ENCODE measurements around the gene OGG1.
A peak's percentile ranks its signal among the peaks of the same experiment; 100 is the strongest.

The OGG1 gene

GRCh38 chr3:9780910-9781309, 31.2 kb downstream of the OGG1 start:
- DNase-seq = peak in 1 of 10 donors; percentile 11
- intact Hi-C loops (cut with DNase I) = no loop called here

DNA sequence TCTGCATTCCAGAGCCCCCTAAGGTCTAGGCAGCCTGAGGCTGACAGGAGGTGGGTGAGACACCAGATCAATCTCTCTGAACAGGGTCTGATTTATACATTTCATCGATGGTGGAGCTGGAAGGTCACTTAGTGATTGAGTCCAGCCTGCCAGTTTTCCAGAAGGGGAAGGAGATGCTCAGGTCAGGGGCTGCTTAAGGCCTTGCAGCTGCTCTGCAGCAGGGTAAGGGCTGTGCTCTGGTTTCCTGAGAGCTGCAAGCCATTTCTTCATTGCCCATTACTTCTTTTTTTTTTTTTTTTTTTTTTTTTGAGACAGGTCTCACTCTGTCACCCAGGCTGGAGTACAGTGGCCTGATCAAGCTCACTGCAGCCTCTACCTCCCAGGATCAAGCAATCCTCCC, 31.8 kb downstream of the OGG1 start:
- intact Hi-C loops (cut with DNase I) = no loop called here
- DNase-seq = no peak

- intact Hi-C loops (cut with DNase I) = no loop called here
- DNase-seq = no peak
These were observed 32.3 kb downstream of the OGG1 start for GRCh38 chr3:9781978-9782603.

GRCh38 chr3:9782770-9783169, 33.0 kb downstream of the OGG1 start:
- intact Hi-C loops (cut with DNase I) = no loop called here
- no peak for DNase-seq

GRCh38 chr3:9783954-9784353, 34.2 kb downstream of the OGG1 start:
- intact Hi-C loops (cut with DNase I) = no loop called here
- DNase-seq = peak in 1 of 10 donors; percentile 77

- intact Hi-C loops (cut with DNase I) = no loop called here
- no peak for DNase-seq
These were observed 35.2 kb downstream of the OGG1 start for GRCh38 chr3:9784965-9785364.

GRCh38 chr3:9785602-9786001, 35.9 kb downstream of the OGG1 start:
- DNase-seq = peak in 1 of 10 donors; percentile 59
- intact Hi-C loops (cut with DNase I) = no loop called here

DNA sequence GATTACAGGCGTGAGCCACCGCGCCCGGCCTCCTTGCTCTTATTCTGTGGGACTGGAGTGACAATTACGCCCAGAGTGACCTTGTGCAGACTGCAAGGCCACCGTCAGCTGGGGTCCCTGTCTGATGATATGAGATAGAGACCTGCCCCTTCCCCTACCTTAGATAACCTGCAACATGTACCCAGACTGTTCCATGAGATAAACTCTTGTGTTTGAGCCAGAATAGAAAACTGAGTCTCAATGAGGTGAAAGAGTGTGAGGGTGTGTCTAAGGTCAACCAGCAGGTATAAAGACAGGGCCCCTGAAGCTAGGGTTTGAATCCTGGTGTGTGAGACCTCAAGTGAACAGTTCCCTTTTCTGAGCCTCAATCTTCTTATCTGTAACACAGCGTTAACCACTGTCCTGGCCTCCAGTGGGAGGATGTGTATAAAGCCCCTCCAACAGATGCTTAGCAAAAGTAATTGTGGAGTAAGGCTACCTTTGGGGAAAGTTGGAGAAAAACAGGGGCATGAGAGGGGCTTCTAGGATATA, 36.5 kb downstream of the OGG1 start:
- intact Hi-C loops (cut with DNase I) = no loop called here
- DNase-seq = no peak

GRCh38 chr3:9786825-9787669, 37.3 kb downstream of the OGG1 start:
- no peak for DNase-seq
- intact Hi-C loops (cut with DNase I) = no loop called here

GRCh38 chr3:9787714-9788113, 38.0 kb downstream of the OGG1 start:
- no peak for DNase-seq
- intact Hi-C loops (cut with DNase I) = no loop called here

DNA sequence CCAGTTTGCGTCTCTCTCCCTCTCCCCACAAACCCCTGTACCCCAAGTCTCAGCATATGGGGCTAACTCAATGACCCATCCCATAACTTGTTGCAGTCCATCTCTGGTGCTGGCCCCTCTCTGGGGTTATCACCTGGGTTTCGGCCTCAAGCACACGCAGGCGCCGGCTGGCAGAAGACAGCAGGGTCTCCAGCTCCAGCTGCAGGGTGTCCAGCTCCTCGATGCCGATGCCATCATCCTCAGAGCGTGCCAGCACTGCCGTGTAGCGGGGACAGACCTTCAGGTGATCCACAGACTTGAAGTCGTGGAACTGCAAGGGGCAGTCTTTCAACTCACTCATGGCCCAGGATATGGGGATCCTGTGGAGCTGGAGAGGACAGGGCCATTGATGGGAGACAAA, 41.4 kb downstream of the OGG1 start:
- intact Hi-C loops (cut with DNase I) = no loop called here
- DNase-seq = peak in 1 of 10 donors; percentile 69

DNA sequence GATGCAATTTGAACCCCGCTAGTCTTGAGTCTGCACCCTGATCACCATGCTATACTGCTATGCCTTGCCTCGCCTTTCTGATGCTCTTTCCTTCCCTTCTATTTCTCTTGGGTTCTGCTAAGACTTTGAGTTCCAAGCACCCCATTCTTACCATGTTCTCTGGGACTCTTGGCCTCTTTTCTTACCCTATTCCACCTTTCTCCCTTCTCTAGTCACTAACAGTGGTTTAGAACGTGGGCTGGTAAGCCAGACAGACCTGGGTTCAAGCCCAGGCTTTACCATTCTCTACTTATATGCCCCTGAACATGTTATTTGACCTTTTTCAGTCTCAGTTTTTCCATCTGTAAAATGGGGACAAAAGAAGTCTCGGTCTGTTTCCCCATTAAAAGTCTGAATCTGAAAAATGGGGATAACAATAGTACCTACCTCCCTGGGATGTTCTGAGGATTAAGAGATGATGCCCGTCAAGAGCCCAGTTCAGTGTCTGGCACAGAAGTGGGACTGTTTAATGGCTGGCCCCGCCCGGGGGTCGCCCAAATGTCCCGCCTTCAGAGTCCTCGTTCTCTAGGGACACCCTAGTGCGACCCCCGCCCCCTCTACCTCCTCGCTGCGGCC, 42.1 kb downstream of the OGG1 start:
- intact Hi-C loops (cut with DNase I) = loop anchor here (2.0 kb wide), 2 partner anchors 43 to 57 kb away; partner anchors contain the start of gene OGG1
- no peak for DNase-seq

DNA sequence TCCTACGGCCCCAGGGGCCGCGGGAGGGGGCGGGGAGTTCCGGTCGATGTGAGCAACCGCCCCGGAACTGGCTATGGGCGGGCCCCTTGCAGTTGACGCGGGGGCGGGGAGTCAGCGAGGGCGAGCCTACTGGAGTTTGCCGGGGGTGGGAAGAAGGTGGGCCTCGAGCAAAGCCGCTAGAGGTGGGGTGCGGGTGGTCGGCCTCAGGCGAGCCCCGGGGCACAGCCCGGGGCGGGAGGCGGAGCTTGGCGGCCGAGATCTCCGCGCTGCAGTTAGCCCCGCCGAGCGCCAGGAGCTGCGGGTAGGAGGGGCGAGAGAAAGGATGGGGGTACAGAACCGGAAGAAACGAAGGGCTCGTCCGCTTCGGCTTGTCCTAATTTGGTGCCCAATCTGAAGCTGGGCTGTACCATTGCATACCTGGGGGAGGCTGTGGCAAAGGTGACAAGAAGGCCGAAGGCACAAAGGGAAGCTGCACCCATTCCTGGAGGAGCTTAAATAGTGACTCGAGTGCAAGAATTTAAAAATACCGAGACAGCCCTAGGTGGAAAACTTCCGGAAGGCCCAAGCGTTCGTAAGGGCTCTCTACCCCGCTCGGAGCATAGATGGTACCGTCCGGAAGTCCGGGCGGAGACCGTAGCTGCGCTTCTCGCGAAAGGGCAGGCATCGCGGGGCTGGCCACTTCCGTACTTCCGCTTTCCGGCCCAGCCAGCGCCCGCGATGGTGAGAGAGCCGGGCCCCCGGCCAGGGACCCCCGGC, 42.8 kb downstream of the OGG1 start, which contains the start of the genes ARPC4 and TADA3:
TSS of gene ARPC4 (plus strand) at position 678 of the 756 bp plus-strand sequence. CDS start at position 718, 40 bp downstream.
TSS of gene TADA3 (minus strand) at position 69 of the 756 bp plus-strand sequence. CDS start 1,007 bp downstream, outside the sequence.
- peak; percentile 81 to 98 (median 88) for DNase-seq
- intact Hi-C loops (cut with DNase I) = loop anchor here (2.0 kb wide), 2 partner anchors 44 to 56 kb away; partner anchors contain the start of gene OGG1

DNA sequence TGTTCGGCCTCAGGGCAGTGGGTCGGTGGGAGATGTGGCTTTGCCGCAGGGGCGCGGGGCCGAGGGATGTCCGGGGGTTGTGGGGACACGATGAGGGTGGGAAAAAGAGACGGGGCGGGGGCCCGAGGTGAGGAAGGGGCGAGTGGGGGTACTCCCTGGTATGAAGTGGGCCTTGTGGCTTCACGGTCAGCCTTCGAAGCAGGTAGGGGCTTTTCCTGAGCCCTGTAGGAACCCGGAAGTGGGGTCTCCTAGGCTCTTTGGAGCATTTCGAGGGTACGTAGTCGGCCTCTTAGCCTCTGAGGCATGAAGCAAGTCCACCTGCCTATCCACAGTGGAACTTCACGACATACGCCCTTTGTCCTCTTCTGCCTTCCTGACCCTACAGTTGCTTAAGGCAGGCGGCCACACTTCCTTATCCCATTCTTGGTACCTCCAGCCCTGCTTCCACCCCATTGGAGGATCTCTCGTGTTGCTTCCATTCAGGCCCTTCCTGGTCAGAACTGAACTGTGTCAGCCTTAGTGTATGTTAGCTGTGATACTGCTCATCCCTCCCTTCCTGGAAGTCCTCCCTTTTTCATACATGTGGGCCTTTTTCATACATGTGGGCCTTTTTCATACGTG, 43.5 kb downstream of the OGG1 start:
- intact Hi-C loops (cut with DNase I) = loop anchor here (2.0 kb wide), 2 partner anchors 44 to 56 kb away; partner anchors contain the start of gene OGG1
- peak in 1 of 10 donors; percentile 35 for DNase-seq

DNA sequence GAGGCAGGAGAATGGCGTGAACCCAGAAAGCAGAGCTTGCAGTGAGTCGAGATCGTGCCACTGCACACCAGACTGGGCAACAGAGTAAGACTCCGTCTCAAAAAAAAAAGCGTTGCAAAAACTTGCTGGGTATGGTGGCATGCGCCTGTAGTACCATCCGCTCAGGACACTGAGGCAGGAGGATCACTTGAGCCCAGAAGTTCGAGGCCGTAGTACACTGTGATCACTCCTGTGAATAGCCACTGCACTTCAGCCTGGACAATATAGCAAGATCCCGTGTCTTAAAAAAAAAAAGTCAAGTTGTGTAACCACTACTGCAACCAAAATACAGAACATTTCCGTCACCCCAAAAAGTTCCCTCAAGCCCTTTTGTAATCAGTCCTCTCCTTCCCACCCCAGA, 44.6 kb downstream of the OGG1 start:
- intact Hi-C loops (cut with DNase I) = no loop called here
- no peak for DNase-seq

GRCh38 chr3:9795207-9795606, 45.5 kb downstream of the OGG1 start:
- intact Hi-C loops (cut with DNase I) = no loop called here

GRCh38 chr3:9797196-9797945, 47.6 kb downstream of the OGG1 start:
- intact Hi-C loops (cut with DNase I) = no loop called here
- DNase-seq = no peak

More at GRCh38 chr3:9795207-9795606, 45.5 kb downstream of the OGG1 start:
- no peak for DNase-seq

DNA sequence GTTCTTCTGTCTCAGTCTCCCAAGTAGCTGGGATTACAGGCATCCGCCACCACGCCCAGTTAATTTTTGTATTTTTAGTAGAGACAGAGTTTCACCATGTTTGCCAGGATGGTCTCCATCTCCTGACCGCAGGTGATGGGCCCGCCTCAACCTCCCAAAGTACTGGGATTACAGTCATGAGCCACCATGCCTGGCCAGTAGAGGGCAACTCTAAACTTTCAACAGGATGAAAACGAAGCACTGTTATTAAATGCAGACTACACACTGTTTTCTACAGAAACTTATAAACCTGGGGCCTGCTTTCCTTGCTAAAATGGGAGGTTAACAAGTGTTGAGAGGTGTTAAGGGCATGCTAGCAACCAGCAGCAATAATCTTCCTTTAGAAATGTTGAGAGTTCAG, 50.8 kb downstream of the OGG1 start:
- intact Hi-C loops (cut with DNase I) = no loop called here
- no peak for DNase-seq

DNA sequence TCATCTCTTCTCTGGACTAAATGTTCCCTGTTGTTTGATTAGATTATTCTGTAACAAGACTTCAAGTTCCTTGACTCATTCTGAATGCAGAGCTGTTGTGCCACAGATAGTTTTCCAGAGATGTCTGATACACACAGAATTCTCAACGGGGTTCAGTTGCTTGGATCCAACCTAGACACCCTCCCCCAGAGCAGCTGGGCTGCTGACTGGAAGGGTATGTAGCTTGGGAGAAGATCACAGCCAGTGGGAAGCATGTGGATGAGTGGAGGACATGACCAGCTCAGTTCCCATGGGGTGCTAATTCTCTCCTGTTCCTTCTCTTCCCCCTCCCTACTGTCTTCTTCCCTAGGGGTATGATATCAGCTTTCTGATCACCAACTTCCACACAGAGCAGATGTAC, 53.7 kb downstream of the OGG1 start:
- intact Hi-C loops (cut with DNase I) = no loop called here
- DNase-seq = peak in 8 of 10 donors; percentile 30 to 93 (median 60)

Measured in posterior cingulate gyrus (tissue), 11 donors.